ENCODE data around the gene SYNGAP1.

- TF ChIP-seq CTCF (IDR thresholded peaks at IDR 0.05) (no peak), SIN3A (IDR thresholded peaks at IDR 0.05; ENCODE audit: borderline replicate concordance, insufficient read depth, low read depth, low read length) (no peak), REST (IDR thresholded peaks at IDR 0.05; ENCODE audit: insufficient read depth in 1 of 2, low read depth in 2 of 2, low read length in 1 of 2) (no peak), POLR2AphosphoS5 (IDR thresholded peaks at IDR 0.05; ENCODE audit: low read depth, low read length) (no peak), TCF7L2 (IDR thresholded peaks at IDR 0.05; ENCODE audit: low read depth, low read length) (no peak)
Measured at GRCh38 chr6:33429750-33430052, 9.8 kb downstream of the SYNGAP1 start.

Measured in Panc1 (cell line).